ENCODE data around the gene CYP26B1.

DNA sequence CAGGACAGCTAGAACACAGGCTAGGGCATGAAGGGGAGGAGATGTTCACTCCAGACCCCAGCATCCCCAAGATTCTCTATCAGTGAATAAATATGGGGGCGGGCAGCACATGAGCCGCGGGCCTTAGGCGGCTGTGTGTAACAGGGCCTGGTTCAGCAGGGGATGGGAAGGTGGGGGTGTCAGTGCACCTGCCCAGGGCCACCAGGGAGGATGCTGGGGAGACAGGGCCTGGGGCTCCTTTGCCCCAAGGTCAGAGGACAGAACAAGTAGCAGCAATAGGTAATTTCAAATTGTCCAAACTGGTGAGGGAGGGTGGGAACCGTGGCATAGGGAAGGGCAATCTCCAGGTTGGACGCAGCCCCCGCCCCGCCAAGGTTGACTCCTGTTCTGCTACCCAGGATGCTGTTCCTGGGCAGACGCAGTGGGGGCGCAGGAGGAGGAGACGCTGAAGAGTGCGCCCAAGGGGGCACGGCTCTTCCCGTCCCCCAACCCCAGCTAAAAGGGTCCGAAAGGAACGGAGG, 16.2 kb downstream of the CYP26B1 start:
- TF ChIP-seq MAX (IDR thresholded peaks at IDR 0.05) = no peak
- no peak for TF ChIP-seq TAF1 (IDR thresholded peaks at IDR 0.05; ENCODE audit: low read depth)
- no peak for TF ChIP-seq CREB1 (IDR thresholded peaks at IDR 0.05; ENCODE audit: low read depth)
- no peak for TF ChIP-seq RAD21 (IDR thresholded peaks at IDR 0.05; ENCODE audit: low read depth)
